Adrenal gland (tissue), 5 donors: ENCODE results near the gene HGF.

Experiments used
- CTCF ChIP-seq, 6 experiments: fragments of 450-650 bp in 4 of 6; fragments of 200-600 bp in 2 of 6; sonication (generic) in 1 of 6; IDR thresholded peaks; 1 replicate in 5 of 6; 2 replicates in 1 of 6; pipeline versions ENCODE4 v1.5.1 to v1.8.0; 2016 to 2021; ENCODE audit warnings: antibody characterized with exemption in 6 of 6, mild to moderate bottlenecking in 2 of 6, moderate library complexity in 1 of 6
- POLR2A ChIP-seq, 2 donors: fragments of 450-650 bp; IDR thresholded peaks; one replicate each; pipeline ENCODE4 v1.6.1; 2017; ENCODE audit warnings: antibody characterized with exemption in 2 of 2, mild to moderate bottlenecking in 2 of 2, moderate library complexity in 1 of 2
- donor health status: DM: no; HTN: no; CAD: no.

GRCh38 chr7:81777697-81778096, 7.8 kb upstream of the HGF start:
- TF ChIP-seq CTCF (IDR thresholded peaks at IDR 0.05) = no peak
- no peak for TF ChIP-seq POLR2A (IDR thresholded peaks at IDR 0.05)
